Spinal cord (tissue), 10 donors: ENCODE measurements around the gene AGPAT3. TPM values are rescaled to one million over a fixed set of nuclear protein-coding genes. Genes with fewer than 3 reads are reported as not detected.

Source experiments
- DNase-seq, 6 donors: peaks; one replicate each; pipeline versions ENCODE4 v3.0.0 to v3.0.0-alpha.2; 2013 to 2015; ENCODE audit warnings: low spot score in 6 of 6, low read depth in 4 of 6
- H3K27ac ChIP-seq: one replicate; pipeline ENCODE4 v1.5.1; 2013; ENCODE audit warnings: low read depth, low read length, control low read depth
- H3K27me3 ChIP-seq: one replicate; pipeline ENCODE4 v1.6.1; 2013; ENCODE audit warnings: low read length; ENCODE audit not compliant: control insufficient read depth, insufficient read depth
- H3K36me3 ChIP-seq: one replicate; pipeline ENCODE4 v1.6.1; 2013; ENCODE audit warnings: low read length; ENCODE audit not compliant: control insufficient read depth, insufficient read depth
- H3K4me1 ChIP-seq: one replicate; pipeline ENCODE4 v1.6.1; 2013; ENCODE audit warnings: low read length; ENCODE audit not compliant: control insufficient read depth, insufficient read depth
- H3K4me3 ChIP-seq: one replicate; pipeline ENCODE4 v1.5.1; 2013; ENCODE audit warnings: low read depth, low read length, control low read depth
- H3K9me3 ChIP-seq: one replicate; pipeline ENCODE4 v1.6.1; 2013; ENCODE audit warnings: low read length; ENCODE audit not compliant: control insufficient read depth, insufficient read depth
- WGBS: methylation state at CpG from one replicate; pipeline ENCODE4 v1.1.5; 2013; ENCODE audit warnings: missing lambda C conversion rate; ENCODE audit not compliant: insufficient coverage; 5-methylcytosine and 5-hydroxymethylcytosine counted together
- polyA plus RNA-seq, 2 donors: library from polyadenylated mRNA; unstranded; fragments of 120-200 nt; gene quantifications; one replicate each; pipeline ENCODE4 v1.2.1, GENCODE V29; 2013; ENCODE audit not compliant: insufficient read length in 2 of 2
- total RNA-seq, 2 donors: library from RNA; depleted of rRNA in 1 of 2; stranded (reverse); fragments of 120-200 nt in 1 of 2; fragments of >200 nt in 1 of 2; gene quantifications; one replicate each; pipeline versions ENCODE4 v1.2.3 to v1.2.4, GENCODE V29; 2013 to 2014
- donor health status: healthy.

The AGPAT3 gene
- total and polyA plus RNA-seq, 4 donors, result 33.7 to 63.3 (median 49.3) TPM

DNA sequence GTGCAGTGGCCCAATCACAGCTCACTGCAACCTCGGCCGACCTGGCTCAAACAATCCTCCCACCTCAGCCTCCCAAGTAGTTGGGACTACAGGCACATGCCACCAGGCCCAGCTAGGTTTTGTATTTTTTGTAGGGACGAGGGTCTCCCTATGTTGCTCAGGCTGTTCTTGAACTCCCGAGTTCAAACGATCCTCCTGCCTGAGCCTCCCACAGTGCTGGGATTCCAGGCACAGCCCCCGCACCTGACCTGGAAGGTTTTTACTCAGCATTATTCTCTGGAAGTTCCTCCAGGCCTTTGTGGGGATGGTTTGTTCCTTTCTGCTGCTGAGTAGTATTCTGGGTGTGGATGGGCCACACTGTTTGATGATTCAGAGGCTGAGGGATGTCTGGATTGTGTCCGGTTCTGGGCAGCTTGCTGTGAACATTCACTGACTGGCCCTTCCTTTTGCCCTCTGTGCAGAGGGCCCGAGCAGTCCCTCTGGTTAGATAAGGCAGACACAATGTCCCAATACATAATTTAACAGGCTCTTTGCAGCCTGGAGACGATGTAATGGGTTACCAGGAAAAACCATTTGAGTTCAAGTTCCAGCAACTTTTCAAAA, 141.1 kb downstream of the AGPAT3 start:
- no peaks in the 10 kb centered on the region for H3K9me3 ChIP-seq
- WGBS, result 76% methylated on average over 4 of the region's 9 CpGs
- peaks cover 5% of the 10 kb centered on the region for H3K4me1 ChIP-seq
- H3K27me3 ChIP-seq, result no peaks in the 10 kb centered on the region
- no peak overlapping the region for H3K4me3 ChIP-seq
- no peaks in the 10 kb centered on the region for H3K36me3 ChIP-seq
- no peak overlapping the region for H3K27ac ChIP-seq
- DNase-seq, result no peak

DNA sequence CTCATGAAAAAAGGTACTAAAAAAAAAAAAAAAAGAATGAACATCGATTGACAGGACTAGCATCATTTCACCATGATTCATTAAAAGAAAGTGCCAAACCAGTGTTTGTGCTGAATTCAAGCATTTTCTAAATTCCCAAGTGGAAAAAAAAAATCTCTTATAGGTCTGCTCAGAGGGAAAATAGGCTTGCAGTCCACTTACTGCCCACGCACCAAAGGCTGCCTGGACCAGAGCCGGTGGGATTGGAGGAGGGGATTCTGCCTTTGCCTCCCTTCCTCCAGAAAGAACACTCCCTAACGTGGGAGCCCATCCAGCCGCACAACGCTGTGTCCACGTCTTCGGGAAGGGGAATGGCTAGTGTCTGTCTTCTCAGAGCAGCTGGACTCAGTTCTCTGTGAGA, 141.6 kb downstream of the AGPAT3 start:
- 81% methylated on average over 4 of the region's 8 CpGs for WGBS
- DNase-seq, result no peak
- no peaks in the 10 kb centered on the region for H3K9me3 ChIP-seq
- peaks cover 9% of the 10 kb centered on the region for H3K4me1 ChIP-seq
- H3K27ac ChIP-seq, result no peak overlapping the region
- H3K27me3 ChIP-seq, result no peaks in the 10 kb centered on the region
- H3K4me3 ChIP-seq, result no peak overlapping the region
- H3K36me3 ChIP-seq, result no peaks in the 10 kb centered on the region

DNA sequence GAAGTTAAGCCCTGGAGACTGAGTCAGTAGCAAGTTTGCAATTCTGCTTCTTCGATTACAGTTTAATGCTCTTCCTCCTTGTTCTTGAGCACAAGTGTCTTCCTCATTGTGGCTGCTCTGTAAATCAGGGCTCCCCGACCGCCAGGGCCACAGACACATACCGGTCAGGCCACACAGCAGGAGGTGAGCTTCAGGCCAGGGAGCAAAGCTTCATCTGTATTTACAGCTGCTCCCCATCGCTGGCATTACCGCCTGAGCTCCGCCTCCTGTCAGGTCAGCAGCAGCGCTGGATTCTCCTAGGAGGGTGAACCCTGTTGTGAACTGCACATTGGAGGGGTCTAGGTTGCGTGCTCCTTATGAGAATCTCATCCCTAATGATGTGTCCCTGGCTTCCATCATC, 145.4 kb downstream of the AGPAT3 start:
- Histone ChIP-seq H3K9me3 (no peaks in the 10 kb centered on the region), H3K4me3 (no peak overlapping the region), H3K27me3 (no peaks in the 10 kb centered on the region), H3K4me1 (peaks cover 15% of the 10 kb centered on the region), H3K36me3 (no peaks in the 10 kb centered on the region), H3K27ac (peak overlapping the region; percentile 13)
- WGBS, result 50% methylated on average over 8 of the region's 9 CpGs
- no peak for DNase-seq

DNA sequence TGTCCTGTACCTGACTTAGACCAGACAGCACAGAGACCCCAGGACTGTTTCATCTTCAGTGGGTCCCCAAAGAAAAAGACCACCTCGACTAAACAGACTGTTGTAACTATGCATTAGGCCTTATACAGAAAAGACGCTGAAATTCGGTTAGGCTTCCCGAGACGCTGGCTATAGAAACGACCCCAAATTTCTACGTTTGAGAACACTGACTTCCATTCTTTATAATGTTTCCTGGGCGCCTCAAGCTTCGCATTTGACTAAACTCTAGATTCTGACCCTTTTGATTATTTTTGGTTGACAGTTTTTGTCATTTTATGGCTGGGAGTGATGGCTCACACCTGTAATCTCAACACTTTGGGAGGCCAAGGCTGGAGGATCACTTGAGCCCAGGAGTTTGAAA, 146.1 kb downstream of the AGPAT3 start:
- WGBS, result 85% methylated on average over 7 of the region's 9 CpGs
- Histone ChIP-seq H3K27me3 (no peaks in the 10 kb centered on the region), H3K4me1 (peaks cover 15% of the 10 kb centered on the region), H3K9me3 (no peaks in the 10 kb centered on the region), H3K4me3 (peak overlapping the region; percentile 59), H3K36me3 (no peaks in the 10 kb centered on the region), H3K27ac (peak overlapping the region; percentile 84)
- DNase-seq, result no peak

DNA sequence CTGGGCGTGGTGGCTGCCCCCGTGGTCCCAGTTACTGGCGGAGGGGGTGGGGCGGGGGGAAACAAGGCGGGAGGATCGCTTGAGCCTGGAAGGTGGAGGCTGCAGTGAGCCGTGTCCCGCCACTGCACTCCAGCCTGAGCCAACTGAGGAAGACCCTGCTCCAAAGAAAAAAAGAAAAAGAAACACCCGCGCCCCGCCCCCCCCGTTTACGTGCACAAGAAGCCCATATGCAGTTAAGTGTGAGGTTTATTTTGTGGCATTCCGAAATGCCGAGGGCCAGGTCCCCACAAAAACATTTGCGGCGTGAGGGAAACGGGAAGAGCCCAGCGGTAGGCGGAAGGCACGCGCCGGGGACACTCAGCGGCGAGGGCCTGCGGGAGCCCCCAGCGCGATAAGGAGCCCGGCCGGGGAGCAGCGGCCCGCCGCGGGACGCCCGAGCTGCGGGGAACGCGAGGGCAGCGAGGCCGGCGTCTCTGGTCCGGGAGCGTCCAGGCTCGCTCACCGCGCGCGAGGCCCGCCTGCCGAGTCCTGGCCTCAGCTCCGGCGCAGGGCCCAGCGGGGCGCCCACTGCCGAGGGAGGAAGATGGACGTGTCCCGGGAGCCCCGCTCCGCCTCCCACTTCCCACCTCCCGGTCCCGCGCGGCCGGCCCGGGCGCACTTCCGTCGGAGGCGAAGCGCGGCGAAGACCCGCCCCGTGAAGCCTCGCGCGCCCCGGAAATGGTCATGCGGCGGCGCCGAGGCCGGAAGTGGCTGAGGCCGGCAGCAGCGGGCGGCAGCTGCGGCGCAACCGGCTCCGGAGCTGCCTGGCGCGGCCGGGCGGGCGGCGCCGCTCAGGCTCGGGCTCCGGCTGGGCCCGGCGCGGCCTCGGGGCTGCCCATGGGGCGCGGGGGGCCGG, 146.8 kb downstream of the AGPAT3 start, which contains the start of gene TRAPPC10:
TRAPPC10 (plus strand) TSS at position 731 of the 895 bp plus-strand sequence. CDS start 185 bp downstream, outside the sequence.
- under 1% methylated on average over 107 of the region's 107 CpGs for WGBS
- Histone ChIP-seq H3K27ac (peak within 1 kb of the TSS; percentile 84), H3K36me3 (no peaks in the 10 kb centered on the region)

DNA sequence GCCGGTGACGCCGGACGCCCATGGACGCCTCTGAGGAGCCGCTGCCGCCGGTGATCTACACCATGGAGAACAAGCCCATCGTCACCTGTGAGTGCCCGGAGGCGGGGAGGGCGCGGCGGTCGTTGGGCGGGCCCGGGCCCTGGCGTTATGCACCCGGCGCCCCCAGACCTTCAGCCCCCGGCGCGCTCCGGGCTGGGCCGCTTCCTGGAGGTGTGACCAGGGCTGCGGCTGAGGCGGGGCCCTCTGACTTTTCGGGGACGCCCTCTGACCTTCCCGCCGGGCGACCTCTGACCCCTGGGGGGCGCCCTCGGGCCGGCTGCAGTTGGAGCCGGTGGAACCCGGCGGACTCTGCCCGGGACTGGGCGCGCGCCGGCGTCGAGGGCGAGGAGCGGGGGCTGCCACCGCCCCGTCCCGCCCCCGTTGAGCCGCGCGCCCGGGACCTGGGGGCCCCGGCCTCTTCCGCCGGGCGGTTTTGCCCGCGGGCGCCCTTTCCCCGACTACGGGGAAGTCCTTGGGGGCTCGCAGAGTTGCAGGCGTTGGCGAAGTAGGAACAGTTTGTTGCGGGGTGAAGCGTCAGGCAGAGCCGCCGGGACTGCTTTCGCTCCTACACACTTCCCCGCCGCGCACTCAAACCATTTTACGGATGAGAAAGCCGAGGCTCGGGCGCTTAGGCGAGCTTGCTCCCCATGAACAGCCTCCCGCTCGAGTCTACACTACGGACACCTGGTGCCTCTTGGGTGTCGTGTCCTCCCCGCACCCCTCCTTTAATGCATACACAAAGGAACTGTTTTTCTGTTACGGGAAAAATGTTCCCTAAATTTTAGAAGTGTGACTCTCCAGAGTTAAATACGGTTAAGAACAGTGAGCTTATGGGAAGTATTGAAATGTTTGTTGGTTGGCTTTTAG, 147.7 kb downstream of the AGPAT3 start:
- no peaks in the 10 kb centered on the region for H3K9me3 ChIP-seq
- no peaks in the 10 kb centered on the region for H3K27me3 ChIP-seq
- H3K4me3 ChIP-seq, result peak overlapping the region; percentile 60
- peaks cover 15% of the 10 kb centered on the region for H3K4me1 ChIP-seq
- under 1% methylated on average over 83 of the region's 87 CpGs for WGBS
- H3K27ac ChIP-seq, result no peak overlapping the region
- no peaks in the 10 kb centered on the region for H3K36me3 ChIP-seq
- DNase-seq, result peak in 1 of 6 donors; percentile 45

More for the DNA sequence above, 146.8 kb downstream of the AGPAT3 start, which contains the start of gene TRAPPC10:
- H3K4me3 ChIP-seq, result peak within 1 kb of the TSS; percentile 60
- peaks cover 15% of the 10 kb centered on the region for H3K4me1 ChIP-seq
- no peaks in the 10 kb centered on the region for H3K27me3 ChIP-seq
- H3K9me3 ChIP-seq, result no peaks in the 10 kb centered on the region
- DNase-seq, result peak; percentile 47 to 95 (median 78)

DNA sequence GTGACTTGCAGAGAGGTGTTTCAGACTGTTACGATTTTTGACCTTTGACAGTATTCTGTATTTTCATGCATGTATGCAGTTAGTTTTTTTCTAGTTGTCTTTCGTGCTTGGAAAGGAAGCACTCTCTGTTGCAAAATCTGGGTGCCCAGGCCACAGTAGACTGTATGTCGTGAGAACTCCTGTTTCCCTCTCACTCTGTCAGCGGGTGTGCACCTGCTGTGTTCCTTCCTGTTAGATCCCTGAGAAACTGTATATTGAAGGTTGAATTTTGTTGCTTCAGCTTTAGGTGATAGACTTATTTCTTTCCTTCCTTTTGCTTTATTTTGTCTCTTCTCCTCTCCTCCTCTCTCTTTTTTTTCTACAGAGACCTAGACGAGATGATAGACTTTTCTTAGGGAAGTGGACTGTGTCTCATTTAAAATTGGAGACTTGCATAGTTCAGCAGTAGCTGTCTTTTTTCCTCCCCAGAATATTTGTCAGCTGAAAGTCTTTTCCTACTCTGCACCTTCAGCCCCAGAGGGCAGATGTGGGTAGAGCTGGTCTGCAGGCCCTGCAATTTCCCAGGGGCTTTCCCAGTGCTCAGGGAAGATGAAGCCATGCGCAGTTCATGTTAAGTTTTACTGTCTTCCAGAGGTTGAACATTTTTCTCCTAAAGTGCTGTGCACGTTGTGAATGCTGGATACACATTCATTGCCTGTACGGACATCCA, 148.5 kb downstream of the AGPAT3 start:
- no peak for DNase-seq
- H3K27me3 ChIP-seq, result no peaks in the 10 kb centered on the region
- peak overlapping the region; percentile 60 for H3K4me3 ChIP-seq
- H3K9me3 ChIP-seq, result no peaks in the 10 kb centered on the region
- H3K27ac ChIP-seq, result no peak overlapping the region
- no peaks in the 10 kb centered on the region for H3K36me3 ChIP-seq
- WGBS, result 15% methylated on average over 2 of the region's 8 CpGs
- peaks cover 15% of the 10 kb centered on the region for H3K4me1 ChIP-seq

DNA sequence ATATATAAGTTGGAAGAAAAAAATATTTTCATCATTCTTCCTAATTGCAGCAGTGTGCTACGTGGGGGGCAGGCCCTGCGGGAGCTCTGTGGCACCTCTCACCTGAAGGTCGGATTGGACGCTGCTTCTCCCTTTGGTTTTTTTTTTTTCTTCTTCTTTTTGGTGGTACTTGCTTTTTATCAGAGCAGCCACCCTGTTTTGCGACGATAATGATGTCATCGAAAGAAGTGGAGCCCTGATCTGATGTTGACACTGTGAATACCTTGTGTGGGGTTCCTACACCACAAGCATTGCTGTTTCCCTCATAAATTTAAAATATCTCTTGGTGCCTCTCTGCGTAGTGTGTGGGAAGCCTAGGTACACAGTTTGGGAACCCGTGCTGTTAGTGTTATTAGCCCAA, 152.6 kb downstream of the AGPAT3 start:
- H3K9me3 ChIP-seq, result no peaks in the 10 kb centered on the region
- no peaks in the 10 kb centered on the region for H3K27me3 ChIP-seq
- peaks cover 6% of the 10 kb centered on the region for H3K4me1 ChIP-seq
- no peaks in the 10 kb centered on the region for H3K36me3 ChIP-seq
- WGBS, result 89% methylated on average over 4 of the region's 9 CpGs
- DNase-seq, result no peak
- H3K27ac ChIP-seq, result no peak overlapping the region
- H3K4me3 ChIP-seq, result no peak overlapping the region

DNA sequence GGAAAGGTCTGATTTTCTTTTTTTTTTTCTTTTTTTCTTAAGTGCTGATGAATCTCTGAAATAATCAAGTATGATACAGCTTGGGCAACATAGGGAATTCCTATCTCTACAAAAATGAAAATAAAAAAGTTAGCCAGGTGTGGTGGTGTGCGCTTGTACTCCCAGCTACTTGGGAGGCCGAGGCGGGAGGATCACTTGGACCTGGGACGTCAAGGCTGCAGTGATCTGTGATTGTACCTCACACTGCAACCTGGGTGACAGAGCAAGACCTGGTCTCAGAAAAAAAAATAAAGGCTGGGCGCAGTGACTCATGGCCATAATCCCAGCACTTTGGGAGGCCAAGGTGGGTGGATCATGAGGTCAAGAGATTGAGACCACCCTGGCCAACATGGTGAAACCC, 153.1 kb downstream of the AGPAT3 start:
- Histone ChIP-seq H3K9me3 (no peaks in the 10 kb centered on the region), H3K36me3 (no peaks in the 10 kb centered on the region), H3K4me3 (no peak overlapping the region), H3K27me3 (no peaks in the 10 kb centered on the region), H3K4me1 (peaks cover 6% of the 10 kb centered on the region), H3K27ac (no peak overlapping the region)
- DNase-seq, result no peak
- WGBS, result 98% methylated on average over 4 of the region's 5 CpGs
